ENCODE data around the gene XIRP1. TPM values are rescaled to one million over a fixed set of nuclear protein-coding genes. Genes with fewer than 3 reads are reported as not detected.
A peak's percentile ranks its signal among the peaks of the same experiment; 100 is the strongest.

Gene XIRP1
- total and polyA plus RNA-seq, 2 experiments from 2014 or later, result not detected

- TF ChIP-seq REST (IDR thresholded peaks at IDR 0.05; ENCODE audit: unreplicated experiment) (no peak), STAT1 (IDR thresholded peaks at IDR 0.05; ENCODE audit: unreplicated experiment) (no peak), ETS1 (IDR thresholded peaks at IDR 0.05) (no peak), EZH2phosphoT487 (IDR thresholded peaks at IDR 0.05; ENCODE audit: unreplicated experiment) (no peak), JUNB (IDR thresholded peaks at IDR 0.05; ENCODE audit: unreplicated experiment) (no peak)
Measured at GRCh38 chr3:39178553-39178952, 13.8 kb downstream of the XIRP1 start (continued).

- Mint-ChIP-seq H3K27ac (peak overlapping the region; percentile 96), H3K4me1 (peaks cover 40% of the 10 kb centered on the region)
- H3K27ac ChIP-seq (ENCODE audit: low read depth), result peak overlapping the region; percentile 96
- peak; percentile 11 for TF ChIP-seq REST (IDR thresholded peaks at IDR 0.05; ENCODE audit: unreplicated experiment)
- no peak for TF ChIP-seq ZNF331 (CRISPR knock-in tag; IDR thresholded peaks at IDR 0.05; ENCODE audit: low read depth)
- TF ChIP-seq CREB1 (CRISPR knock-in tag; IDR thresholded peaks at IDR 0.05; ENCODE audit: low read depth), result peak; percentile 89
- TF ChIP-seq NANOG (IDR thresholded peaks at IDR 0.05; ENCODE audit: borderline replicate concordance), result no peak
- TF ChIP-seq POLR2AphosphoS5 (IDR thresholded peaks at IDR 0.05; ENCODE audit: low read depth), result peak; percentile 39; the same call in 1 of the 2 replicates
- TF ChIP-seq STAT1 (IDR thresholded peaks at IDR 0.05; ENCODE audit: unreplicated experiment), result no peak
- TF ChIP-seq JUNB (IDR thresholded peaks at IDR 0.05; ENCODE audit: unreplicated experiment), result no peak
- TF ChIP-seq EZH2 (IDR thresholded peaks at IDR 0.05; ENCODE audit: low read depth, unreplicated experiment), result no peak
- TF ChIP-seq ETS1 (IDR thresholded peaks at IDR 0.05), result peak; percentile 62
- no peak for TF ChIP-seq EZH2phosphoT487 (IDR thresholded peaks at IDR 0.05; ENCODE audit: unreplicated experiment)
Measured at GRCh38 chr3:39177708-39178332, 14.6 kb downstream of the XIRP1 start.

More at GRCh38 chr3:39177708-39178332, 14.6 kb downstream of the XIRP1 start:
- DNase-seq (ENCODE audit: low spot score) (peak; percentile 91), ATAC-seq (peak; percentile 66)
- peaks cover 4% of the 10 kb centered on the region; the same call in 1 of the 2 replicates for H3K9me2 ChIP-seq (ENCODE audit: insufficient read depth)
- peaks cover 44% of the 10 kb centered on the region for H3K4me1 ChIP-seq (ENCODE audit: insufficient read depth)
- H3K36me3 ChIP-seq (ENCODE audit: insufficient read depth), result no peaks in the 10 kb centered on the region
- Mint-ChIP-seq H3K4me3 (peak overlapping the region; percentile 81), H3K9me3 (peaks cover 3% of the 10 kb centered on the region), H3K27me3 (ENCODE audit: insufficient read depth, low read depth, poor library complexity) (peaks cover 23% of the 10 kb centered on the region), H3K36me3 (ENCODE audit: low read depth) (no peaks in the 10 kb centered on the region; the same call in 2 of the 3 replicates)
- H3K27me3 ChIP-seq (ENCODE audit: insufficient read depth), result peaks cover 17% of the 10 kb centered on the region
- H3K4me2 ChIP-seq, result peak overlapping the region; percentile 98
- peaks cover 9% of the 10 kb centered on the region for H3F3A ChIP-seq (replicated peaks; ENCODE audit: low read depth)
- H3K79me2 ChIP-seq (replicated peaks; ENCODE audit: insufficient read depth), result no peaks in the 10 kb centered on the region
- H2AFZ ChIP-seq, result peak overlapping the region; percentile 59; the same call in 1 of the 2 replicates
- peak overlapping the region; percentile 69 for H3K4me3 ChIP-seq
- no peaks in the 10 kb centered on the region for H4K20me1 ChIP-seq (replicated peaks; ENCODE audit: insufficient read depth)

Data from GM23338 (cell line).